Liver (tissue), 9 donors: ENCODE data around the gene CALML5. TPM values are rescaled to one million over a fixed set of nuclear protein-coding genes. Genes with fewer than 3 reads are reported as not detected.

ENCODE experiments used
- DNase-seq: peaks from one replicate; pipeline ENCODE4 v3.0.0-alpha.2; 2017; ENCODE audit warnings: low spot score
- H3K27ac ChIP-seq, 2 donors: one replicate each; pipeline ENCODE4 v1.7.0; 2013; ENCODE audit warnings: inconsistent platforms in 2 of 2, low read length in 2 of 2, control low read depth in 1 of 2, low read depth in 1 of 2, mild to moderate bottlenecking in 1 of 2
- H3K27me3 ChIP-seq, 4 donors: one replicate each; pipeline versions ENCODE4 v1.6.1 to v1.7.0; 2013; ENCODE audit warnings: low read length in 3 of 4, inconsistent platforms in 1 of 4, mild to moderate bottlenecking in 1 of 4, moderate library complexity in 1 of 4; ENCODE audit not compliant: control insufficient read depth in 4 of 4, insufficient read depth in 4 of 4
- H3K36me3 ChIP-seq, 4 donors: one replicate each; pipeline versions ENCODE4 v1.6.1 to v1.7.0; 2013; ENCODE audit warnings: low read length in 3 of 4, mild to moderate bottlenecking in 3 of 4, low read depth in 1 of 4, moderate library complexity in 1 of 4; ENCODE audit not compliant: control insufficient read depth in 4 of 4, insufficient read depth in 3 of 4
- H3K4me1 ChIP-seq, 4 donors: one replicate each; pipeline versions ENCODE4 v1.6.1 to v1.7.0; 2013; ENCODE audit warnings: low read length in 3 of 4, mild to moderate bottlenecking in 3 of 4, moderate library complexity in 1 of 4; ENCODE audit not compliant: control insufficient read depth in 4 of 4, insufficient read depth in 4 of 4
- H3K4me3 ChIP-seq, 3 donors: one replicate each; pipeline versions ENCODE4 v1.6.1 to v1.7.0; 2013; ENCODE audit warnings: low read length in 3 of 3, control low read depth in 1 of 3, low read depth in 1 of 3, mild to moderate bottlenecking in 1 of 3
- H3K9ac ChIP-seq, 2 donors: one replicate each; pipeline ENCODE4 v1.7.0; 2013; ENCODE audit warnings: low read length in 2 of 2, mild to moderate bottlenecking in 2 of 2, moderate library complexity in 2 of 2, control low read depth in 1 of 2, low read depth in 1 of 2
- H3K9me3 ChIP-seq, 4 donors: one replicate each; pipeline versions ENCODE4 v1.6.1 to v1.7.0; 2013; ENCODE audit warnings: low read length in 3 of 4; ENCODE audit not compliant: control insufficient read depth in 4 of 4
- CTCF ChIP-seq: fragments of 150-350 bp; IDR thresholded peaks from 2 replicates; pipeline ENCODE4 v1.5.1; 2017; ENCODE audit warnings: improper control_type of control experiment, low read depth, low read length; ENCODE audit not compliant: missing input control
- EGR1 ChIP-seq, 2 donors: IDR thresholded peaks; 2 replicates each; pipeline ENCODE4 v1.6.1; 2016 to 2018; ENCODE audit warnings: antibody characterized with exemption in 2 of 2, low read depth in 2 of 2
- FOXA1 ChIP-seq: IDR thresholded peaks from 2 replicates; pipeline ENCODE4 v1.6.1; 2016; ENCODE audit warnings: antibody characterized with exemption
- FOXA2 ChIP-seq: IDR thresholded peaks from 2 replicates; pipeline ENCODE4 v1.6.1; 2016; ENCODE audit warnings: antibody characterized with exemption
- GABPA ChIP-seq, 2 donors: IDR thresholded peaks in 1 of 2; conservative IDR thresholded peaks in 1 of 2; 2 replicates each; pipeline ENCODE4 v1.6.1; 2016; ENCODE audit warnings: antibody characterized with exemption in 2 of 2, mild to moderate bottlenecking in 1 of 2, moderate library complexity in 1 of 2
- HNF4A ChIP-seq, 2 donors: conservative IDR thresholded peaks; 2 replicates each; pipeline ENCODE4 v1.6.1; 2016; ENCODE audit warnings: antibody characterized with exemption in 2 of 2, mild to moderate bottlenecking in 2 of 2
- HNF4G ChIP-seq: IDR thresholded peaks from 2 replicates; pipeline ENCODE4 v1.6.1; 2016; ENCODE audit warnings: antibody characterized with exemption
- NR2F2 ChIP-seq: IDR thresholded peaks from 2 replicates; pipeline ENCODE4 v1.6.1; 2016; ENCODE audit warnings: antibody characterized with exemption
- RAD21 ChIP-seq, 2 donors: IDR thresholded peaks; 2 replicates each; pipeline ENCODE4 v1.6.1; 2016; ENCODE audit warnings: antibody characterized with exemption in 2 of 2, mild to moderate bottlenecking in 2 of 2
- RXRA ChIP-seq, 2 donors: IDR thresholded peaks; 2 replicates each; pipeline ENCODE4 v1.6.1; 2017 to 2018; ENCODE audit warnings: antibody characterized with exemption in 2 of 2, mild to moderate bottlenecking in 1 of 2
- SP1 ChIP-seq: IDR thresholded peaks from 2 replicates; pipeline ENCODE4 v1.6.1; 2018; ENCODE audit warnings: antibody characterized with exemption, mild to moderate bottlenecking
- TAF1 ChIP-seq: conservative IDR thresholded peaks from 2 replicates; pipeline ENCODE4 v1.6.1; 2016; ENCODE audit warnings: antibody characterized with exemption, mild to moderate bottlenecking
- WGBS: extraction: QIAGEN DNeasy Blood & Tissue Kit; methylation state at CpG from one replicate; pipeline ENCODE4 v1.1.7; 2013; 5-methylcytosine and 5-hydroxymethylcytosine counted together
- polyA plus RNA-seq, 2 donors: library from polyadenylated mRNA; stranded (reverse) in 1 of 2; unstranded in 1 of 2; fragments of 200-250 nt in 1 of 2; fragments of >200 nt in 1 of 2; fragmentation: Nextera tagmentation in 1 of 2; extraction: Ambion mirVana in 1 of 2; gene quantifications; one replicate each; pipeline versions ENCODE4 v1.2.1 to v1.2.3, GENCODE V29; 2013 to 2015
- total RNA-seq, 2 donors: library from RNA; depleted of rRNA; stranded (reverse); fragments of >200 nt; gene quantifications; one replicate each; pipeline ENCODE4 v1.2.3, GENCODE V29; 2014
- TF ChIP-seq, protein P1 (sequence below): IDR thresholded peaks from 2 replicates; pipeline ENCODE4 v1.6.1; 2016; ENCODE audit warnings: antibody characterized with exemption
- TF ChIP-seq, protein P2 (sequence below): IDR thresholded peaks from 2 replicates; pipeline ENCODE4 v1.6.1; 2016; ENCODE audit warnings: antibody characterized with exemption
- TF ChIP-seq, protein P3 (sequence below): IDR thresholded peaks from 2 replicates; pipeline ENCODE4 v1.6.1; 2016; ENCODE audit warnings: antibody characterized with exemption
- donor health status: healthy.
- donor health status: healthy.
- donor health status: healthy.
- donor health status: healthy.
- donor health status: healthy.

The CALML5 gene
- total and polyA plus RNA-seq, 4 donors: not detected

DNA sequence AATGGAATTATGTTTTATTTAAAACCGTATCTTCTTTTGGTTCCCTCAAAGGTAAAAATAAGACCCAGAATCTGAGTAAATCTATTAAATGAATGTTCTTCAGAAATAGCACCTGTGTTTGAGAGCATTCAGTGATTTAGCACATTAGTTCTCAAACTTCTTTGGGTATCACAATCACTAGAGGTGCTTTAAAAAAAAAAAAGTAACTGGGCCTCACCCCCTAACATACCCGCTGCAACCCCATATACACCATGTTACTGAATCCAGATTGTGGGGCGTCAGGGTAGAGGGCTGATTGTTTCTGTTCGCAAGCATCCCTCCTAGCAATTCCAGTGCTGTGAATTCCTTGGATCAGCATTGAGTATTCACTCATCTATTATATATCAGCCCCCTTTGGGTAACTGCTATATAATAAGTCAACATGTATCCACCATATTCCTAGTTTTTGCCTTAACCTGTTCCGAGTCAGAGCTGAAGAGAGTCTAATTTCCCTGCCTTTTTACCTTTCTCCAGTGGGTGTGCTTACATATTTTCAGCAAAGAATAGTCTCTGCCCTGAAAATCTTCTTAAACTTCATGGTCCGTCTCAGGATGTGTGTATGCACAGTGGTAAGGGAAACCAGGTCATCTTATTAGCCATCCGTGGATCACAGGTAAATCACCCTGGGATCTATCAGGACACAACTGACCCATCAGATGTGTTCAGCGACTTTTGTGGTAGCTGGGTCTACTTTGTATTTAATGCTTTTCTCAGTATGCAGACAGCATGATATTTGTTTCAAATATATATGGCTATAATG, 40.2 kb downstream of the CALML5 start:
- WGBS: 91% methylated on average over 8 of the region's 8 CpGs
- H3K36me3 ChIP-seq: peaks cover 0 to 47% (median 37%) of the 10 kb centered on the region in 4 donors
- no peak for DNase-seq
- no peak overlapping the region for H3K27ac ChIP-seq
- H3K9me3 ChIP-seq: no peaks in the 10 kb centered on the region
- peaks cover 0 to 9% (median 0%) of the 10 kb centered on the region in 4 donors for H3K4me1 ChIP-seq
- H3K27me3 ChIP-seq: no peaks in the 10 kb centered on the region
- no peak for TF ChIP-seq EGR1 (IDR thresholded peaks at IDR 0.05; ENCODE audit: low read depth in 2 of 2)
- TF ChIP-seq, protein P1, sequence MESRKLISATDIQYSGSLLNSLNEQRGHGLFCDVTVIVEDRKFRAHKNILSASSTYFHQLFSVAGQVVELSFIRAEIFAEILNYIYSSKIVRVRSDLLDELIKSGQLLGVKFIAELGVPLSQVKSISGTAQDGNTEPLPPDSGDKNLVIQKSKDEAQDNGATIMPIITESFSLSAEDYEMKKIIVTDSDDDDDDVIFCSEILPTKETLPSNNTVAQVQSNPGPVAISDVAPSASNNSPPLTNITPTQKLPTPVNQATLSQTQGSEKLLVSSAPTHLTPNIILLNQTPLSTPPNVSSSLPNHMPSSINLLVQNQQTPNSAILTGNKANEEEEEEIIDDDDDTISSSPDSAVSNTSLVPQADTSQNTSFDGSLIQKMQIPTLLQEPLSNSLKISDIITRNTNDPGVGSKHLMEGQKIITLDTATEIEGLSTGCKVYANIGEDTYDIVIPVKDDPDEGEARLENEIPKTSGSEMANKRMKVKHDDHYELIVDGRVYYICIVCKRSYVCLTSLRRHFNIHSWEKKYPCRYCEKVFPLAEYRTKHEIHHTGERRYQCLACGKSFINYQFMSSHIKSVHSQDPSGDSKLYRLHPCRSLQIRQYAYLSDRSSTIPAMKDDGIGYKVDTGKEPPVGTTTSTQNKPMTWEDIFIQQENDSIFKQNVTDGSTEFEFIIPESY: no peak
- TF ChIP-seq SP1: no peak
- TF ChIP-seq RXRA (IDR thresholded peaks at IDR 0.05): no peak
- no peak for TF ChIP-seq NR2F2
- no peak for TF ChIP-seq RAD21 (IDR thresholded peaks at IDR 0.05)
- no peak for TF ChIP-seq TAF1
- no peak for TF ChIP-seq CTCF
- TF ChIP-seq GABPA (IDR thresholded peaks at IDR 0.05 in 1 of 2, conservative IDR thresholded peaks at IDR 0.05 in 1 of 2): no peak
- no peak overlapping the region for H3K4me3 ChIP-seq
- H3K9ac ChIP-seq: no peak overlapping the region

DNA sequence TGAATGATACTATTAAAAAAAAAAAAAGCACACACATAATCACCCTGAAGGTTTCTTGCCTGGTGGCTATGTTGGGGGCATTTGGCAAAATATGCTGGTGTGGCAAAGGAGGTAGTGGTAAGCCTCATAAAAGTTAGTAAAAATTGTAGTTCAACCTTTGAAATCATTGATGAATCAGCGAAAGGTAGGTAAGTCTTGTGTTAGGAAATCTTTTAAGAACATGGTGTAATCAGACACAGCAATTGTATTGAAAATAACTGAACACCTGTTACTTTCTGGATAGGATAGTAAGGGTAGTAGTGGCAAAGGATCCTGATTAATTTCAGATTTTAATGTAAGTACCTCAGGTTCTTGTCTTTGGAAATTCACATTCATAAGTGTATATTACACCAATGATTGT, 40.9 kb downstream of the CALML5 start:
- Histone ChIP-seq H3K4me3 (no peak overlapping the region), H3K9me3 (no peaks in the 10 kb centered on the region), H3K36me3 (peaks cover 0 to 54% (median 44%) of the 10 kb centered on the region in 4 donors), H3K27me3 (no peaks in the 10 kb centered on the region), H3K9ac (no peak overlapping the region), H3K4me1 (peaks cover 0 to 9% (median 0%) of the 10 kb centered on the region in 4 donors), H3K27ac (no peak overlapping the region)
- DNase-seq: no peak
- TF ChIP-seq NR2F2 (no peak), FOXA1 (no peak), RXRA (IDR thresholded peaks at IDR 0.05) (no peak), GABPA (IDR thresholded peaks at IDR 0.05 in 1 of 2, conservative IDR thresholded peaks at IDR 0.05 in 1 of 2) (no peak)
- TF ChIP-seq, protein P2, sequence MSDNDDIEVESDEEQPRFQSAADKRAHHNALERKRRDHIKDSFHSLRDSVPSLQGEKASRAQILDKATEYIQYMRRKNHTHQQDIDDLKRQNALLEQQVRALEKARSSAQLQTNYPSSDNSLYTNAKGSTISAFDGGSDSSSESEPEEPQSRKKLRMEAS: no peak
- 51% methylated on average over 1 of the region's 1 CpG for WGBS

- H3K27me3 ChIP-seq: no peaks in the 10 kb centered on the region
- H3K36me3 ChIP-seq: peaks cover 0 to 61% (median 50%) of the 10 kb centered on the region in 4 donors
- H3K4me3 ChIP-seq: no peak overlapping the region
- WGBS: 91% methylated on average over 3 of the region's 3 CpGs
- TF ChIP-seq HNF4A (conservative IDR thresholded peaks at IDR 0.05) (no peak), HNF4G (no peak), EGR1 (IDR thresholded peaks at IDR 0.05; ENCODE audit: low read depth in 2 of 2) (no peak), GABPA (IDR thresholded peaks at IDR 0.05 in 1 of 2, conservative IDR thresholded peaks at IDR 0.05 in 1 of 2) (no peak), RAD21 (IDR thresholded peaks at IDR 0.05) (no peak), FOXA2 (no peak), RXRA (IDR thresholded peaks at IDR 0.05) (no peak)
- TF ChIP-seq, protein P3, sequence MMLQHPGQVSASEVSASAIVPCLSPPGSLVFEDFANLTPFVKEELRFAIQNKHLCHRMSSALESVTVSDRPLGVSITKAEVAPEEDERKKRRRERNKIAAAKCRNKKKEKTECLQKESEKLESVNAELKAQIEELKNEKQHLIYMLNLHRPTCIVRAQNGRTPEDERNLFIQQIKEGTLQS: no peak
- TF ChIP-seq, protein P2: no peak
- H3K9me3 ChIP-seq: no peaks in the 10 kb centered on the region
- no peak overlapping the region for H3K9ac ChIP-seq
- DNase-seq: no peak
- H3K4me1 ChIP-seq: peaks cover 0 to 8% (median 0%) of the 10 kb centered on the region in 4 donors
- no peak overlapping the region for H3K27ac ChIP-seq
Measured at GRCh38 chr10:5457741-5458140, 41.6 kb downstream of the CALML5 start.
